Right hindlimb (tissue), 1 donor: ENCODE measurements around the gene NR4A3.
"Not testable (repeated sequence)": the region's sequence is repeated elsewhere in the genome, so short reads cannot be mapped to it uniquely, and the experiment has no call there.

Source experiments
- DNase-seq: peaks from one replicate; pipeline ENCODE4 v3.0.0-alpha.2; 2018

The NR4A3 gene

DNA sequence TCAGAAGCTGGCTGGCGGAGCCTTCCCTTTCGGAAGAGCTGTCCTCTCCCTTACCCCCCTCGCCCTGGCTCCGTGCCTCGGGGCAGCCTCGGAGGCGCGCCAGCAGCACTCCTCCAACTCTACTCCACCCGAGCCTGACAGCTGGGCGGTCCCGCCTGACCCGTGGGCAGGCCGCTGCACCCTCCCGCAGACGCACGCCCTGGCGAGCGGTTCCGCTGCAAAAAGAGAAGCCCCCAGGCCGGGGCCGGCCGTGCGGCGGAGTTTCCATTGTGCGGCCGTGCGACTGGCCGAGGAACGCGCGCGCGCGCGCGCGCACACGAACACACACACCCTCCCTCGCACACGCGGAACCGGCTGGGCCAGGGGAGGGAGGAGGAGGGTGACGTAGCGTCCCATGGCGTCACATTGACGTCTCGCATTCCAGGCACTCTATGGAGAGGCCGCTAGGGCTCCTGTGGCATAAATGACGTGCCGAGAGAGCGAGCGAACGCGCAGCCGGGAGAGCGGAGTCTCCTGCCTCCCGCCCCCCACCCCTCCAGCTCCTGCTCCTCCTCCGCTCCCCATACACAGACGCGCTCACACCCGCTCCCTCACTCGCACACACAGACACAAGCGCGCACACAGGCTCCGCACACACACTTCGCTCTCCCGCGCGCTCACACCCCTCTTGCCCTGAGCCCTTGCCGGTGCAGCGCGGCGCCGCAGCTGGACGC, at the start of gene NR4A3:
Gene NR4A3 (plus strand): TSS at position 490 of the 713 bp plus-strand sequence. CDS start 6,158 bp downstream, outside the sequence.
- DNase-seq: peak; percentile 95

DNA sequence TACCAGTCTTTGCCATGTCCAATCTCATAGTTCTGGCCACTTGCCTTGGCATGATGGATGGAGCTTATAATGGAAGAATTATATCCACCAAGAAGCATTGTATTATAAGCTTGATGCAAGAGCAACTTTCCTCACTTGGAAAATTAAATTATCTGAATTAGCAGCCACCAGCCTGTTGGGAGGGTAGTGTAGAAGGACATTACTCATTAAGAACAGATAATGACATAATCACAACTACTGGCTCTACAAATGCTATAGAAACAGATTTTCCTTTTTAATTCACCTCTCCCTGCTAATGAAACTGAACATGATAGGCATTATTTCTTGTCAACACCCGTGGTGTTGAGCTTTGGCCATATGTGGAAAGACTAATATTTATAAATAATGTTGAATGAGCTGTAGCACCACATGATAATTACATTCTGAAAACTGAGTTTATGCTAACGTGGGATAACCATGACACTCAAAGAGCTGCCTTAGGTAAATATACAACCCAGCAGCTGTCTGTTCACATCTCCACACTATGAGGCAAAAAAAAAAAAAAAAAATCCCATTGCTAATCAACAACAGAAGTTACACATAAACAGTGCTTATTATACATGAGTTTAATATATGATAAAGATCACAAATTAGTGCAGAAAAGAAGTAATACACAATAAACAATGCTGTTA, 48.1 kb upstream of the NR4A3 start:
- DNase-seq: no peak

DNA sequence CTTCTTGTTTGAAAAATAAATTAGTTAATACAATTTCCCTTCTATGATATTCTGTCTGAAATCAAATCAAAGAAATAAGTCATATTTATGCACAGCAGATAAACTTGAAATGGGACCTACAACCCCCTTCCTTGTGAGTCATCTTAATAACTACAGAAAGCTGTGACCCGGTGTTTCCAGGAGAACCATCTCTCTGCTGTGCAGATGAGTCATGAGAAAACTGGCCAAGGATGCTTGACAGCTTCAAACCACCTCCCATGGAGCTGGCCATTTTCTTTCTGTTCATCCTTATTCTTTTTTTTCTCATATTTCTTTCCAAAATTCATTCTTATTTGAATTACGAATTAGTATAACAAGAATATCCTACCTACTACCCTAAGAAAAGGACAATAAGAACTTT, 43.4 kb upstream of the NR4A3 start:
- no peak for DNase-seq

DNA sequence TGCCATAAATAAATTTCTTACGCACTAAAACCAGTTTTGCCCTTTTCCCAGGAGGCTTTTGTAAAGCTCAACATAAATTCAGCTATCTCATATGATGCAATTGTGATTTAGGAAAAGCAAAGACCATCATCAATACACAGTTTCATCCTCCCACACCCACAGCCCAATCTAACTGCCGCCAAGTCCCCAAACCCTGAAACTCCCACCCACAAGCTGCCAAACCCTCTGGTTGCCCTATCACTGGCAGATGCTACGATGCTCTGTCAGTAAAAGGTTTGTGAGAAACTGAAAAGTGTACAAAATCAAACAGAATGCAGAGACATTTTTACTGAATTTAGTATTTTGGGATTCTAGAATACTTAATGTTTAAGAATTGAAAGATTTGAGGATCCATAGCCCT, 42.8 kb upstream of the NR4A3 start:
- DNase-seq: no peak

DNA sequence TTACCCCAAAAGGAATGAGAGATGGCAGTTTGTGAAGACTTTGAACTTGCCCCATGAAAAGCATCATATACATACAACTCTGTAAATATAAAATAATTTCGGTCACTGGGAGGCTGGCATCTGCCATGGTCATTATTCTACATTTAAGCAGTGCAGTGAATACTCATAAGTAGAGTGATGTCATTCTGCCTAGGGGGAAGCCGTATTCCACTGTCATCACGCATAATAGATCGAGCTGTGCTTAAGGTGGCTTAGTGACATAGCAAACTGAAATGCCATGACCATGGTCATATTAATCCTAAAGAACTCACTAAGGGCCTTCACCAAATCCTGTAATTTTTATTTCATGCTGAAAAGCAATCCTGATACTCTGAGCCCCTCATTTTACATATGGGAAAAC, 42.4 kb upstream of the NR4A3 start:
- no peak for DNase-seq

DNA sequence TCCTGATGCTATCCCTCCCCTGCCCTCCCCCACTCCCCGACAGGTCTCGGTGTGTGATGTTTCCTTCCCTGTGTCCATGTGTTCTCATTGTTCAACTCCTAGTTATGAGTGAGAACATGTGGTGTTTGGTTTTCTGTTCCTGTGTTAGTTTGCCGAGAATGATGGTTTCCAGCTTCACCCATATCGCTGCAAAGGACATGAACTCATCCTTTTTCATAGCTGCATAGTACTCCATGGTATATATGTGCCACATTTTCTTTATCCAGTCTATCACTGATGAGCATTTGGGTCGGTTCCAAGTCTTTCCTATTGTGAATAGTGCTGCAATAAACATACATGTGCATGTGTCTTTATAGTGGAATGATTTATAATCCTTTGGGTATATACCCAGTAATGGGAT, 39.3 kb upstream of the NR4A3 start:
- DNase-seq: not testable (repeated sequence)

DNA sequence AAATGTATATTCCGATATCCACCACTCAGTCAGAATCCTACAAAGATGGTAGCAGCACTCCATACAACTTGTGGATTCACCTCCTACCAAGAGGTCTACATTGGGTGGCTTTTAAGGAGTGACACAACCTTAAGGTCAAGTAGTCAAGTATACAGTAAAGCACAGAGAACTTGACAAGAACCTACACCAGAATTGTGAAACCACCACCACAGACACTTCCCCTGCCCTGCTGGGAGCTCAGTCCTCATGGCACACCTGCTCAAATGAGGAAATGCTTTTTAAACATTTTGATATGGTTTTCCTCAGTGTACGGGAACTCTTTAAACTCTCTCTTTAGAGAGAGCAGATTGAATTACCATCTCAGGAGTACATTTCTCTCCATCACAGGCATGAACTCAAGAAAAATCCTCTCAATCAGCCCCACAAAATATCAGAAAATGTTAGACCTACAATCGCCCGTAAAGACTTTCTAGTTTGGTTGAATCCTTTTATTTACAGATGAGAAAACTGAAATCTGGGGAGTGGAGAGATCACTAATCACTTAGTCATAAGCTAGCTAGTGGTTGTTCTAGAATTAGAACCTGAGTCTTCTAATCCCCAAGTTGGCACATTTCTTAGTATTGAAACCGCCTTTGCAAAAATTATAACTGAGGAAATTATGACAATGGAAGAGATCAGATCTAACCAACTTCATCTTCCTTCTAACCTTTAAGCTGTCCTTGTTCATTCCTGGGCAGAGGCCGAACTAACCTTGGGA, 38.5 kb upstream of the NR4A3 start:
- DNase-seq: no peak

DNA sequence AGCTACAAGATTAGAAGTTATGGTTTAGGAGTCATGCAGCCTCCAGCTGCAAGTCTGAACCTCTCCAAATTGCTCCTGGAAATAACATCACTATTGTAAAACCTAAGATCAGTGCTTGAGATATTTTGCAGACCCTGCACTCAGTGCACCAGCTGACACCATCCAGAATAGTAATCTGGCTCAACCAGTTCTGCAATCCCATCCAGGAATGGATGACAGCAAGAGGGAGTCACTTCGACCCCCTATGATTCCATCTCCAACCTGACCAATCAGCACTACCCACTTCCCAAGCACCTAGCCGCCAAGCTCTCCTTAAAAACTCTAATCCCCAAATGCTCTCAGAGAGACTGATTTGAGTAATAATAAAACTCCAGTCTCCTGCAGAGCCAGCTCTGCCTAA, 37.9 kb upstream of the NR4A3 start:
- no peak for DNase-seq

DNA sequence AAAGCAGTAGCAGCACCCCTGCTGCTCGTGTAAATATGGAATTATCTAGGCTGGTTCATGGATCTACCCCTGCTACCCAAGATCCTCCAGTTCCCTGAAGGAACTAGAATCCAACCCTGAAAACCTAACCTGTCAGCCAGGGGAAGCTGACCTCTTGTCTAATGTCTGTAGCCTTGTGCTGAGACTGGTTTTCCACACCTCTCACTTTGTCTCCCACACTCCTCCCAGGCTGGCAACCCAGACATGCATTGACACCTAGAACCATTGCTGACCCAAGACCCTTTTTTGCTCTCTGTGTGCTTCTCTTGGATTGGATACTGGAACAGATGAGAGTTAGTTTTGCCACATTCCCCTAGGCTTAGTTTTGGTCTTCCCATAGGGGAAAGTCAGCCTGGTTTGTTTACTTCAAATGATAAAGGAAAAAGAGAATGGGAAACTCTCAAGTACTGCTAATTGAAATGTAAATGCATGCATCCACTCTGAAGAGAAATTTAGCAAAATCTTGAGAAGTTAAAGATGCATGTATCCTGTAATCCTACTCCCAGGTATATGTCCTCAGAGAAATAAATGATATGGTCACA, 36.6 kb upstream of the NR4A3 start:
- DNase-seq: no peak

DNA sequence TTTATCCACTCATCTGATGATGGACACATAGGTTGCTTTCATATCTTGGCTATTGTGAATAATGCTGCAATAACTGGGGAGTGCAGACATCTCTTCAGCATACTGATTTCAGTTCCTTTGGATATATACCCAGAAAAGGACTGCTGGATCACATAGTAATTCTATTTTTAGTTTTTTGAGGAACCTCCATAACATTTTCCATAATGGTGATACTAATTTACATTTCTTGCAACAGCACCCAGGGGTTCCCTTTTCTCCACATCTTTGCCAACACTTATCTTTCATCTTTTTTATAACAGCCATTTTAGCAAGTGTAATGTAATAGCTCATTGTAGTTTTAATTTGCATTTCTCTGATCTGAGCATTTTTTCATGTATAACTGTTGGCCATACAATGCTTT, 34.1 kb upstream of the NR4A3 start:
- DNase-seq: no peak

DNA sequence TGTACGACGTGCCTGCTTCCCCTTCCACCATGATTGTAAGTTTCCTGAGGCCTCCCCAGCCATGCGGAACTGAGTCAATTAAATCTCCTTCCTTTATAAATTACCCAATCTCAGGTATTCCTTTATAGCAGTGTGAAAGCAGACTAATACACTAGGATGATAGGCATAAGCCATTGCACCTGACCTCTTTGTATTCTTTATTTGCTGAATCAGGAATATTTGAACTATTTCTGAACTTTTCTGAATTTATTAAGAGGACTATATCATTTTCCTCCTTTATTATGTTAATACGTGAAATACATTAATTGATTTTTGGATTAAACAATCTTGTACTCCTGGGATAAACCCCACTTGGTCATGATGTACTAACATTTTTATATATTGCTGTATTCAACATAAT, 28.2 kb upstream of the NR4A3 start:
- DNase-seq: no peak

DNA sequence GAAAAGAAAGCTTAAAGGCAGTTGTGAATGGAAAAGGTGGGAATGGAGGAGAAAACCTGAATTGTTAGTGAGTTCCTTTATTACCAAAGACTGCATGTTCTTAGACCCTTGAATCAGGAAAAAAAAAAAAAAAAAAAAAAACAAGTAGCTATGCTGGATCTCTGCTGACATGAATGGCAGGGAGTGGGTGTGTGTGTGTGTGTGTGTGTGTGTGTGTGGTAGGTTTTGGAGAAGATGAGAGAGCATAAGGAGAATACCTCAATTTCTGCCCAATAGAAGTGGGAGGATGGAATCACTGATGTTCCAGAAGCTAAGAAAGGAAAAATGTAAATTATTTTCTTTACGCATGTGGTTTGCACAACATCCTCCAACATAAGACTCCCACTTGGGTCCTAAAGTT, 25.5 kb upstream of the NR4A3 start:
- no peak for DNase-seq

DNA sequence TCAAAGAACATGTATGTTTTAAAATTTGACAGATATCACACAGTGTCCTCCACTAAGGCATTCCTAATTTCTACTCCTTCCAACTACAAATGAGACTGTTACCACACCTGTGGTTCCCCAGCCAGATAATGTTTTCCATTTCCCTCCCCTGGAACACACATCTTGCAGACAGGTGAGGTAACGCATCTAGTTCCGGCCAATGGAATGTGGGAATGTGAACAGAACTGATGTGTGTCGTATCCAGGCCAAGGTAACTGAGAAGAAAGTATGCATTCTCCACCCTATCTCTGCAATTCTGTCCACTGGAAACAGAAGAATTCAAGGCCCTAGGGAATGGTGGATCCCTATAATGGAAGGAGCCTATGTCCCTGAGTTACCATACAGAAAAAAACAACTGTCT, 19.9 kb upstream of the NR4A3 start:
- no peak for DNase-seq

DNA sequence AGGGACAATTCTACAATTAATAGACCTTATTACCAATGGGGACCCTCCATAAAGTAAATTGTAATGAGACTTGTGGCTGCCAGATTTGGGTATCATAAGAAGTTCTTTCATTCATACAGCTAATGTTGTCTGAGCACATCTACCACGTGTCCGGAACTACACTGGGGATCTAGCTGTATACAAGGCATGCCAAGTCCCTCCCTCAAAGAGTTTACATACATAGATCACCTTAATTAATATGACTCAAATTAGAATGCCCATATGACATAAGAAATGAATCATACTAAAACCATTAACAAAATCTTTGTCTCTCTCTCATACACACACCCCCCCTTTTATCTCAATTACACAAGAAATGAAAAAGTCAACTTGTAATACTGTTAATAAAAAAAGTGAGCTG, 18.0 kb upstream of the NR4A3 start:
- DNase-seq: no peak

DNA sequence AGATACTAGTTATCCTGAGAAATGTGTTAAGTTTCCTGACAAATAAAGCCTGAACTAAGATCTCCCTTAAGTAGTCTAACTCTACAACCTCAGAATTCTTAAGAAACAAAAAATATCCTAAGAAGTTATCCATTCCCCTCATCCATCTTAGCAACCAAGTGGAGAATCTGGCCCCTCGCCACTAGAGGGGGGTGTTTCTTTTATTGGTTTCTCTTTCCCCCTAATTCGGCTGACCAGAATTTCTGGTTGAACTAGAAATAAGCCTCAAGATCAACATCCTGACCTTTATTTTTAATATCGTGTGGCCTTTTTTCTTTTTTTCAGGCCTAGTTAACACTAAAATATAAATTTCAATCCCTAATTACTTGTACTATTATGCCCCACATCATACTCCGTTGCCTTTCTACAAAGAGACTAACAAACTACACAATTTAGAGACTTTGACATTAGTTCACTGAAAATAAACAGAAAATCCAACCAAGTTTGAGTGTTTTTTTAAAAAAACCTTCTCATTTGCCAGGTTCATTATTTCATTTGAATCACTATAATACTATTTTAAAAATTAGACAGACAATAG, 14.3 kb upstream of the NR4A3 start:
- DNase-seq: peak; percentile 45

DNA sequence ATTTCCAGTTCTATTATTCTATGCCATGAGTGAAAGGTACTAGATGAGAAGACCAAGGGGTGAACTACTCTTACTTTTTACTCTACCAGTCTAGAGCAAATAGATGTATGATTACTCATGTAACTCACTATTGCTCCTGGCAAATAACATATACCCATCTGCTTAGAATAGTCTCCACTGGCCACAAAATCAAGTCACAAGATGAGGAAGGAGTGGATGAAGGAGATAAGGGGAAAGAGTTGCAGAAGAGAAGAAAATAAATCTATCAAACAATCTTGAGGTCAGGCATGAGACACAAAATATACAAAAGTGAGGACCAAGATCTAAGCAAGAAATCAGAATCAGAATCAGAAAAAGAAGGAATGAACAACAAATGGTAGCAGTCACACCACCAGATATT, 13.7 kb upstream of the NR4A3 start:
- no peak for DNase-seq

DNA sequence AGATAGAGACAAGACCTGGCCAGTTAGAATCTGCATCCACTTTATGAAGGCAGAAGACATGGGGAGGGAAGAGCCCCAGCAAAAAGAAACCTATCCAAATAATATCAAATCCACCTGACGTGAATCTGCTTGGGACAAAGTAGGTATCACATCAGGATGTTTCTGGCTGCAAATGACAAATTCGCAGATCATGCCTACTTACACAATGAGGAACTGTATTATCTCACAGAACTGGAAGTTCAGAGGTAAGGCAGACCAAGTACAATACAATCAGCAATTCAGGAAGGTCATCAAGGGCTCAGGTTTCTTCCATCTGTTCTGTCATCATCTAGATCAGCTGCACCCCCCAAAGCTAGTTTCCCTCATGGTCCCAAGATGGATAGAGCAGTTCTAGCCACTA, 13.2 kb upstream of the NR4A3 start:
- no peak for DNase-seq

DNA sequence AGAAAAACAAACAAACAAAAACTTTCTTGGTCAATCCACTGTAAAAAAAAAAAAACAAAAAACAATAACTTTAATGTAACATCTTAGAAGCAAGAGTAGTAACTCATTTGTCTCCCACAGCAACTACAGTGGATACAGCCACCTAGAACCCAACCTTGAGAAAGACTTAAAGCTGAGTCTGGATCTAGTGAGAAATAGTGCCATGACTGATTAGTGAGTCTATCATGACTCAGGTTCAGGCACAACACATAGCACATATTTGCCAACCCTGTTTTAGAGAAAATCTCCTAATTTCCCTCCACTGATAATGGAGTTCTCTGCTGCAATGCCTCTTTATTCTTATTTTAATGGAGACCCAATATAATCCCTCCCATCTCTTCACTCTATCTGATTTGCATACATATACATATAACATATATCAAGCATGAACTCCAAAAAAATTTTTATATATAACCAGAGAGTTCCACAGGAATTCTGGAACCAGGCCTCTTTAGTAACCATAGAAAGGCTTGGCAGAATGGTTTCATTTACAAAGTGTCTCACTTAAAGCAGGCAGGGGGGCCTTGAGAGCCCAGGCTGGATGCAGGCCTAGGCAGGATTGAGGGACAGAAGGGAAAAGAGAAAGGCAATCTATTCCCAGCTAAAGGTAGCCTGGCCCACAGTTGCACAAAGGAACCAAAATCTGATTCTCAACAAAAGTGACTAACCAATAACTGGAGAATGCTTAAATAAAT, 11.9 kb upstream of the NR4A3 start:
- DNase-seq: no peak

DNA sequence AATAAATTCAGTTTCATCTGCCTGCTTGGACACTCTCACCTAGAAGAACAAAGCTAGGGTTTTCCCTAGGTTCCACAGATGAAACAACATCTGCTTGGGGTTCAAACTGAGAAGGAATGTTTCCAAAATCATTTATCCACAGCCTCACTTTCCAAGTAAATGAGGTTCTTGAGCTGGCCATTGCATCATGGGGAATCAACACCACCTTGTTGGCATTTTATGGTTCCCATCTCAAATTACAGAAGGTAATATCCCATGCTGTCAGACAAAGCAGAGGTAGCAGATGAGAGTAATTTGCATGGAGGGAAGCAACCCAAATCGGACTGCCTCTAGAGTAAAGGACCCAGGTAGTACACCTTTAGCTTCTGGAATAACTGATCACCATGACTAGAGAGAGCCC, 10.5 kb upstream of the NR4A3 start:
- no peak for DNase-seq

DNA sequence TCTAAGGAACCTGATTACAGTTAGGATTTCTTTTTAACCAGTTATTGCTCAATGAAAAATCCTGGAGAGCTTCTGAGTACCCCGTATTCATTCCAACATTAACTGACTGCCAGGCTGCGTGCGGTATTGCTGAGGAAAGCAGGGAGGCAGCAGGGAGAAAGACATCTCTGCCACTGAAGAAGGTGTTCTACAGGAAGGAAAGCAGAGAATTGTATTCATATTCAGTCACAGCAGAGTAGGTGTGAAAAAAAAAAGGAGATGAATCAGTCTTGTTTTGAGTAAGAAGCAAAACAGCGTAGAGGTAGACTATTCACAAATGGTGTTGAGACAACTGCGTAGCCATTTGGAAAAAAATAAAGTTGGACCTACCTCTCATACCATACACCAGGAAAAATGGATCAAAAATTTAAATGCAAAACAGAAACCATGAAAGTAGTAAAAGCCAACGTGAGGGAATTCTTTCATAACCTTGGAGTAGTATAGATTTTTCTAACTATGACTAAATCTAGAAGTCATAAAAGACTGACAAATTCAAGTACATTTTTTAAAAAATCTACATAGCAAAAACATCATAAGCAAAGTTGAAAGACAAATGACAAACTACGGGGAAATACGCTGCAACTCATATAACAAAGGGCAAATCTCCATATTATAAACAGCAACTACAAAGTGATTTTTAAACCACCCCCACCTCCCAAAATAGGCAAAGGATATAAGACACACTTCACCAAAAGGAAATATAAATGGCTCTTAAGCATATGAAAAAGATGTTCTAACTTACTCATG, 9.9 kb upstream of the NR4A3 start:
- no peak for DNase-seq

DNA sequence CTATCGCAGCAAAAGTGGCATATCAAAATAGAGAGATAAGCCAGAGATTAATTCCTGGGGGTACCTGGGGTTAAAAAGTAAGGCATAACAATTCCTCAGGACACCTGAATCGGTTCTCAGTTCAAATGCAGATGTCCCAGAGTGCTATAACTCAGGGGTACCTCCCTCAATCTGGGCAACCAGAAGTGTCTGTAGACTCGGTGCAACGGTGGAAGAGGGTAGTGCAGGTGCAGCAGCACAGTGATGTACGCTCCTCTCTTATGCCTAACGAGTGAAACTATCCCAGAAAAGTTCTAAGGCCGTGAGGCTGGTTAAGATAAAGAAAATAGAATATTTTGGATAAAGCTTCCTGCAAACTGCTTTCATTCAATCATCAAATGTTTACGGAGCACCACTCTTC, 7.9 kb upstream of the NR4A3 start:
- no peak for DNase-seq

DNA sequence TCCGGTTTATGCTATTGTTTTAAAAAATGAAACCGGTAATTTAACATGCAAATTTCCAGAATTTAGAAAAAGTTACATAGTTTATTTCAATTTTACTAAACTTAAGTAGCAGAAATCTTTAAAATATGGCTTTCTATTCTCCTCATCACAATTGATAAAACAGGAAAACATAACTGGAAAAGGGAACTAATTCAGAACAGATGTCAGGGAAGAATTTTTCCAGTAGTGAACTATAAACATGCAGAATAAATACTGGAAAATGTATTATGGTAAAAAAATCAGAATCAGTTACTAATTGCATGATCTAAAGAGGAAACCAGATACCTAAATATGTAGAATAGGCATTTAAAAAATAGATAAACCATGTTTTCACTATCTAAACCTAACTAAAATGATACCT, 7.3 kb upstream of the NR4A3 start:
- DNase-seq: no peak
